ENCODE data around the gene PDXK. TPM values are rescaled to one million over a fixed set of nuclear protein-coding genes. Genes with fewer than 3 reads are reported as not detected.

The PDXK gene
- total and polyA plus RNA-seq, 10 of the 15 experiments (the other 5 are each of a cell fraction or from before 2014, with no cell fraction given) = 3.7 to 141 (median 60.0) TPM

GRCh38 chr21:43728467-43729390, 9.8 kb downstream of the PDXK start (continued):
- TF ChIP-seq BCL11A (IDR thresholded peaks at IDR 0.05; ENCODE audit: low read depth, low read length) = peak; percentile 35; the same call in 1 of the 2 replicates
- peak; percentile 38; the same call in 1 of the 2 replicates for TF ChIP-seq ZNF217 (IDR thresholded peaks at IDR 0.05)
- TF ChIP-seq CREM (IDR thresholded peaks at IDR 0.05; ENCODE audit: low read depth) = peak; percentile 84
- peak; percentile 52; the same call in 1 of the 2 replicates for TF ChIP-seq MTA2 (IDR thresholded peaks at IDR 0.05; ENCODE audit: low read depth)
- peak; percentile 38; the same call in 1 of the 2 replicates for TF ChIP-seq SMARCA5 (IDR thresholded peaks at IDR 0.05)
- TF ChIP-seq SRF (IDR thresholded peaks at IDR 0.05; ENCODE audit: low read depth in 2 of 2, low read length in 2 of 2) = peak in 1 of 2 experiments; percentile 46; a peak in 1 of 4 replicates

DNA sequence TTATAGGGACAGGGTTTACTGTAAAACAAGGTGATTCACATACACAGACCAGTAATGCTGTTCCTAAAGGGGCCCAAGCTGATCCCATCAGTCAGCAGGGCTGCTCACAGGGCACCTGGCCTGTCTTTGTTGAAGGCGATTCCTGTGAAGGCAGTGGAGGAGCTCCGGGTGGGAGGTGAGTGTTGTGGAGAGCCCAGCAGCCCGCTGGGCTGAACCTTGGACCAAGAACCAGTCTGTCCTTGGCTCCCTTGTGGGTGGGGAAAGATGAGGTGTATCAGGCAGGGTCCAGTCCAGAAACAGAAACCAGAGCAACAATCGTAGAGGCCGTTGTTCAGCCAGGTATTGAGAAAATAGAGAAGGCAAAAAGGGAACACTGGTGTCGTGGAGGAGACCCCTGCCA, 12.5 kb downstream of the PDXK start:
- DNase-seq (ENCODE audit: low read depth, low spot score) (no peak), FAIRE-seq (no peak), ATAC-seq (no peak)
- ChIA-PET SMC1A (ENCODE audit: uncharacterized antibody, unreplicated experiment) (no interaction called here), CTCF (no interaction called here), POLR2A (no interaction called here), RAD21 (ENCODE audit: unreplicated experiment) (no interaction called here)
- H2AFZ ChIP-seq (ENCODE audit: control insufficient read depth, low read depth, low read length) = no peak overlapping the region
- BruUV-seq (replicated peaks) = no TSS peak
- no peaks in the 10 kb centered on the region for H3K27me3 ChIP-seq (replicated peaks in 1 of 2; ENCODE audit: control insufficient read depth in 2 of 2, insufficient read depth in 2 of 2, low read length in 1 of 2)
- in situ Hi-C loops (cut with MboI) (no loop called here), intact Hi-C loops (cut with micrococcal nuclease; ENCODE audit: unreplicated experiment) (no loop called here)
- H3K9ac ChIP-seq (ENCODE audit: control insufficient read depth, insufficient read depth, low read length) = no peak overlapping the region
- H3K4me2 ChIP-seq (ENCODE audit: control insufficient read depth, insufficient read depth) = no peak overlapping the region
- H3K4me1 ChIP-seq (ENCODE audit: control insufficient read depth, insufficient read depth, low read length) = peaks cover 24% of the 10 kb centered on the region
- no peak overlapping the region for H3K4me3 ChIP-seq
- H3K79me2 ChIP-seq (ENCODE audit: control insufficient read depth, insufficient read depth, low read length) = peaks cover 34% of the 10 kb centered on the region
- H4K20me1 ChIP-seq (ENCODE audit: control insufficient read depth, insufficient read depth) = no peaks in the 10 kb centered on the region; the same call in 1 of the 2 replicates
- TF ChIP-seq ZNF217 (IDR thresholded peaks at IDR 0.05) (no peak), HCFC1 (IDR thresholded peaks at IDR 0.05; ENCODE audit: low read length) (no peak), ESRRA (IDR thresholded peaks at IDR 0.05; ENCODE audit: low read length) (no peak), KAT2A (conservative IDR thresholded peaks at IDR 0.05; ENCODE audit: control insufficient read depth, low read depth, low read length) (no peak), BRCA1 (IDR thresholded peaks at IDR 0.05; ENCODE audit: low read depth, low read length) (no peak), EGR1 (IDR thresholded peaks at IDR 0.05; ENCODE audit: borderline replicate concordance in 1 of 2, low read depth in 2 of 2, low read length in 2 of 2) (no peak), JUND (IDR thresholded peaks at IDR 0.05; ENCODE audit: low read depth, low read length) (no peak), HDAC6 (IDR thresholded peaks at IDR 0.05; ENCODE audit: unreplicated experiment) (no peak), ZNF207 (IDR thresholded peaks at IDR 0.05; ENCODE audit: borderline replicate concordance) (no peak)
- TF ChIP-seq, protein P1, sequence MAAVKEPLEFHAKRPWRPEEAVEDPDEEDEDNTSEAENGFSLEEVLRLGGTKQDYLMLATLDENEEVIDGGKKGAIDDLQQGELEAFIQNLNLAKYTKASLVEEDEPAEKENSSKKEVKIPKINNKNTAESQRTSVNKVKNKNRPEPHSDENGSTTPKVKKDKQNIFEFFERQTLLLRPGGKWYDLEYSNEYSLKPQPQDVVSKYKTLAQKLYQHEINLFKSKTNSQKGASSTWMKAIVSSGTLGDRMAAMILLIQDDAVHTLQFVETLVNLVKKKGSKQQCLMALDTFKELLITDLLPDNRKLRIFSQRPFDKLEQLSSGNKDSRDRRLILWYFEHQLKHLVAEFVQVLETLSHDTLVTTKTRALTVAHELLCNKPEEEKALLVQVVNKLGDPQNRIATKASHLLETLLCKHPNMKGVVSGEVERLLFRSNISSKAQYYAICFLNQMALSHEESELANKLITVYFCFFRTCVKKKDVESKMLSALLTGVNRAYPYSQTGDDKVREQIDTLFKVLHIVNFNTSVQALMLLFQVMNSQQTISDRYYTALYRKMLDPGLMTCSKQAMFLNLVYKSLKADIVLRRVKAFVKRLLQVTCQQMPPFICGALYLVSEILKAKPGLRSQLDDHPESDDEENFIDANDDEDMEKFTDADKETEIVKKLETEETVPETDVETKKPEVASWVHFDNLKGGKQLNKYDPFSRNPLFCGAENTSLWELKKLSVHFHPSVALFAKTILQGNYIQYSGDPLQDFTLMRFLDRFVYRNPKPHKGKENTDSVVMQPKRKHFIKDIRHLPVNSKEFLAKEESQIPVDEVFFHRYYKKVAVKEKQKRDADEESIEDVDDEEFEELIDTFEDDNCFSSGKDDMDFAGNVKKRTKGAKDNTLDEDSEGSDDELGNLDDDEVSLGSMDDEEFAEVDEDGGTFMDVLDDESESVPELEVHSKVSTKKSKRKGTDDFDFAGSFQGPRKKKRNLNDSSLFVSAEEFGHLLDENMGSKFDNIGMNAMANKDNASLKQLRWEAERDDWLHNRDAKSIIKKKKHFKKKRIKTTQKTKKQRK (IDR thresholded peaks at IDR 0.05; ENCODE audit: low read depth, low read length) = no peak
- TF ChIP-seq, protein P2, sequence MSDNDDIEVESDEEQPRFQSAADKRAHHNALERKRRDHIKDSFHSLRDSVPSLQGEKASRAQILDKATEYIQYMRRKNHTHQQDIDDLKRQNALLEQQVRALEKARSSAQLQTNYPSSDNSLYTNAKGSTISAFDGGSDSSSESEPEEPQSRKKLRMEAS (IDR thresholded peaks at IDR 0.05; ENCODE audit: low read depth, low read length) = no peak
- 95% methylated on average over 6 of the region's 6 CpGs for WGBS (ENCODE audit: insufficient coverage, insufficient replicate concordance, low lambda C conversion rate, missing lambda C conversion rate)
- peaks cover 7 to 11% of the 10 kb centered on the region in 2 experiments; a peak in 3 of 4 replicates for H3K36me3 ChIP-seq (ENCODE audit: control insufficient read depth in 2 of 2, insufficient read depth in 2 of 2, low read length in 1 of 2)
- no peaks in the 10 kb centered on the region for H3K9me3 ChIP-seq (replicated peaks; ENCODE audit: control insufficient read depth, insufficient read depth, low read length)
- no peak overlapping the region for H3K27ac ChIP-seq (ENCODE audit: control insufficient read depth, insufficient read depth)

All from GM12878 (cell line).